ENCODE data around the gene JMJD1C. TPM values are rescaled to one million over a fixed set of nuclear protein-coding genes. Genes with fewer than 3 reads are reported as not detected.

The JMJD1C gene
- total RNA-seq, 1 experiment from 2014 or later = 67.6 TPM

GRCh38 chr10:63477927-63478326 lies 12.2 kb upstream of the JMJD1C start:
- H3K36me3 Mint-ChIP-seq (ENCODE audit: insufficient read depth, unreplicated experiment) = no peaks in the 10 kb centered on the region
- no peak for TF ChIP-seq CTCF (IDR thresholded peaks at IDR 0.05; ENCODE audit: unreplicated experiment)
- no peaks in the 10 kb centered on the region for H3K4me1 Mint-ChIP-seq (ENCODE audit: low read depth, unreplicated experiment)
- CTCF ChIA-PET = interaction anchor here (1.0 kb wide), 1 partner anchor 9 kb away, joined by 3 read pairs; no protein-coding TSS in a partner anchor
- BruUV-seq (replicated peaks) = no TSS peak
- no peaks in the 10 kb centered on the region for H3K27me3 Mint-ChIP-seq (ENCODE audit: unreplicated experiment)
- H3K9me3 Mint-ChIP-seq (ENCODE audit: low read depth, unreplicated experiment) = no peaks in the 10 kb centered on the region
- H3K27ac Mint-ChIP-seq (ENCODE audit: unreplicated experiment) = no peak overlapping the region
- H3K4me3 Mint-ChIP-seq (ENCODE audit: low read depth, unreplicated experiment) = no peak overlapping the region
- intact Hi-C loops (cut with micrococcal nuclease; ENCODE audit: unreplicated experiment) = no loop called here
- DNase-seq = no peak

- no TSS peak for BruUV-seq (replicated peaks)
- CTCF ChIA-PET = no interaction called here
- H3K9me3 Mint-ChIP-seq (ENCODE audit: low read depth, unreplicated experiment) = no peaks in the 10 kb centered on the region
- intact Hi-C loops (cut with micrococcal nuclease; ENCODE audit: unreplicated experiment) = no loop called here
- H3K36me3 Mint-ChIP-seq (ENCODE audit: insufficient read depth, unreplicated experiment) = no peaks in the 10 kb centered on the region
- TF ChIP-seq CTCF (IDR thresholded peaks at IDR 0.05; ENCODE audit: unreplicated experiment) = no peak
- no peak for DNase-seq
- no peaks in the 10 kb centered on the region for H3K4me1 Mint-ChIP-seq (ENCODE audit: low read depth, unreplicated experiment)
- H3K27me3 Mint-ChIP-seq (ENCODE audit: unreplicated experiment) = no peaks in the 10 kb centered on the region
- H3K27ac Mint-ChIP-seq (ENCODE audit: unreplicated experiment) = no peak overlapping the region
- no peak overlapping the region for H3K4me3 Mint-ChIP-seq (ENCODE audit: low read depth, unreplicated experiment)
Observed at GRCh38 chr10:63474488-63474887, 8.7 kb upstream of the JMJD1C start.

GRCh38 chr10:63470928-63471327 lies 5.2 kb upstream of the JMJD1C start:
- H3K4me3 Mint-ChIP-seq (ENCODE audit: low read depth, unreplicated experiment) = no peak overlapping the region
- H3K9me3 Mint-ChIP-seq (ENCODE audit: low read depth, unreplicated experiment) = no peaks in the 10 kb centered on the region
- intact Hi-C loops (cut with micrococcal nuclease; ENCODE audit: unreplicated experiment) = no loop called here
- H3K36me3 Mint-ChIP-seq (ENCODE audit: insufficient read depth, unreplicated experiment) = peaks cover 9% of the 10 kb centered on the region
- CTCF ChIA-PET = no interaction called here
- DNase-seq = no peak
- no peak for TF ChIP-seq CTCF (IDR thresholded peaks at IDR 0.05; ENCODE audit: unreplicated experiment)
- H3K27ac Mint-ChIP-seq (ENCODE audit: unreplicated experiment) = no peak overlapping the region
- BruUV-seq (replicated peaks) = no TSS peak
- H3K4me1 Mint-ChIP-seq (ENCODE audit: low read depth, unreplicated experiment) = peaks cover 16% of the 10 kb centered on the region
- H3K27me3 Mint-ChIP-seq (ENCODE audit: unreplicated experiment) = no peaks in the 10 kb centered on the region

- H3K36me3 Mint-ChIP-seq (ENCODE audit: insufficient read depth, unreplicated experiment) = peaks cover 27% of the 10 kb centered on the region
- no peak overlapping the region for H3K4me3 Mint-ChIP-seq (ENCODE audit: low read depth, unreplicated experiment)
- H3K4me1 Mint-ChIP-seq (ENCODE audit: low read depth, unreplicated experiment) = peaks cover 16% of the 10 kb centered on the region
- H3K27me3 Mint-ChIP-seq (ENCODE audit: unreplicated experiment) = no peaks in the 10 kb centered on the region
- TF ChIP-seq CTCF (IDR thresholded peaks at IDR 0.05; ENCODE audit: unreplicated experiment) = no peak
- BruUV-seq (replicated peaks) = no TSS peak
- intact Hi-C loops (cut with micrococcal nuclease; ENCODE audit: unreplicated experiment) = loop anchor here (2.0 to 5.0 kb wide), 2 partner anchors 50 to 253 kb away; no protein-coding TSS in a partner anchor
- H3K9me3 Mint-ChIP-seq (ENCODE audit: low read depth, unreplicated experiment) = no peaks in the 10 kb centered on the region
- CTCF ChIA-PET = no interaction called here
- no peak overlapping the region for H3K27ac Mint-ChIP-seq (ENCODE audit: unreplicated experiment)
- DNase-seq = no peak
Observed at GRCh38 chr10:63468947-63469346, 3.2 kb upstream of the JMJD1C start.
